Kidney (tissue), 14 donors: ENCODE measurements around the gene MPND. TPM values are rescaled to one million over a fixed set of nuclear protein-coding genes. Genes with fewer than 3 reads are reported as not detected.

Experiments
- DNase-seq, 5 donors: peaks; one replicate each; pipeline ENCODE4 v3.0.0-alpha.2; 2013 to 2020
- FAIRE-seq: peaks from 2 replicates; lab custom pipeline; 2012; peaks lifted over from hg19 to GRCh38; lab: Jason Lieb, UNC
- H3K27ac ChIP-seq, 2 donors: one replicate each; pipeline ENCODE4 v1.7.0; 2013; ENCODE audit warnings: low read depth in 2 of 2, low read length in 2 of 2, inconsistent platforms in 1 of 2
- H3K27me3 ChIP-seq: one replicate; pipeline ENCODE4 v1.7.1; 2013; ENCODE audit warnings: low read length, inconsistent platforms; ENCODE audit not compliant: control insufficient read depth, insufficient read depth
- H3K36me3 ChIP-seq, 3 donors: one replicate each; pipeline versions ENCODE4 v1.7.0 to v1.7.1; 2013; ENCODE audit warnings: low read length in 3 of 3, control low read depth in 1 of 3, inconsistent platforms in 1 of 3; ENCODE audit not compliant: insufficient read depth in 3 of 3, control insufficient read depth in 2 of 3
- H3K4me1 ChIP-seq, 3 donors: one replicate each; pipeline versions ENCODE4 v1.7.0 to v1.7.1; 2013; ENCODE audit warnings: low read length in 3 of 3, inconsistent platforms in 1 of 3, low read depth in 1 of 3; ENCODE audit not compliant: control insufficient read depth in 2 of 3, insufficient read depth in 2 of 3
- H3K4me3 ChIP-seq, 3 donors: one replicate each; pipeline versions ENCODE4 v1.7.0 to v1.8.1; 2013; ENCODE audit warnings: low read length in 3 of 3, control low read depth in 1 of 3, inconsistent platforms in 1 of 3
- H3K9ac ChIP-seq, 3 donors: one replicate each; pipeline versions ENCODE4 v1.7.0 to v1.7.1; 2013; ENCODE audit warnings: low read length in 3 of 3, control low read depth in 1 of 3, inconsistent platforms in 1 of 3
- H3K9me3 ChIP-seq, 3 donors: one replicate each; pipeline versions ENCODE4 v1.7.0 to v1.7.1; 2013; ENCODE audit warnings: low read length in 3 of 3, control low read depth in 1 of 3, inconsistent platforms in 1 of 3; ENCODE audit not compliant: control insufficient read depth in 2 of 3, insufficient read depth in 1 of 3
- intact Hi-C: fragments of 100-400 bp; cut with DNase I; formaldehyde crosslinking; loops from one replicate; pipeline ENCODE4 v1.11.1; 2022
- polyA plus RNA-seq: library from polyadenylated mRNA; stranded (reverse); fragments of 350-450 nt; fragmentation: Illumina TruSeq; extraction: RNeasy Lipid Tissue Mini Kit (QIAGEN cat#74804); gene quantifications from one replicate; pipeline ENCODE4 v1.2.3, GENCODE V29; 2014; ENCODE audit warnings: low read depth, low replicate concordance; ENCODE audit not compliant: insufficient read depth
- total RNA-seq: library from RNA; stranded (reverse); fragmentation: NEBNext Ultra II Directional; extraction: Animal tissue kit (Norgen Biotek cat#: 25700); gene quantifications from one replicate; pipeline ENCODE4 v1.2.1, GENCODE V29; 2021
- TF ChIP-seq, protein P1 (sequence below): IDR thresholded peaks from 3 replicates; pipeline ENCODE4 v1.5.1; 2012; ENCODE audit warnings: mild to moderate bottlenecking, moderate library complexity, borderline replicate concordance; ENCODE audit not compliant: insufficient read depth; ENCODE audit errors: extremely low read depth
- donor health status: control.
- donor health status: control.
- donor health status: control.
- donor health status: control.
- donor health status: control.
- donor health status: DM: yes; HTN: yes; CAD: no.
- donor health status: Normal renal cell carcinoma (clear cell type).

MPND gene
- total and polyA plus RNA-seq, 2 donors from 2014 or later: 24.1 to 43.5 TPM

DNA sequence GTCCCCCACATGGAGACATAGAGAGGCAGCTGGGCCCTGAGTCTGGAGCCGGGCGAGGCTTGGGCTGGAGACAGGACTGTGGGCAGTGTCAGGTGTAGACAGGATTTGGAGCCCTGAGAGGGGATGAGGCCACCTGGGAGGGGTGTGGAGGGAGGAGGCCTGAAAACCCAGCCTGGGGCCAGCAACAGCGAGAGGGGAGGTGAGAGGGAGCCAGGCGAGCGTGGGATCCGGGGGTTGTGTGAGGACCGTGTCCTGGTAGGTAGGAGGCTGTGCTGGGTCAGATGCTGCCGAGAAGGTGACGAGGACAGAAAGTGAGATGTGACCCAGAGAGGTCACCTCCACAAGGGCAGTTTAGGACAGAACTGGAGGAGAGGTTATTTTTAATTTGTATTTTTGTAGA is 7.4 kb downstream of the MPND start:
- DNase-seq (no peak), FAIRE-seq (no peak)
- Histone ChIP-seq H3K9ac (no peak overlapping the region), H3K36me3 (peaks cover 0 to 4% (median 2%) of the 10 kb centered on the region in 3 donors), H3K9me3 (no peaks in the 10 kb centered on the region), H3K27me3 (no peaks in the 10 kb centered on the region), H3K4me1 (no peaks in the 10 kb centered on the region), H3K4me3 (no peak overlapping the region), H3K27ac (no peak overlapping the region)
- intact Hi-C loops: no loop called here
- TF ChIP-seq, protein P1, sequence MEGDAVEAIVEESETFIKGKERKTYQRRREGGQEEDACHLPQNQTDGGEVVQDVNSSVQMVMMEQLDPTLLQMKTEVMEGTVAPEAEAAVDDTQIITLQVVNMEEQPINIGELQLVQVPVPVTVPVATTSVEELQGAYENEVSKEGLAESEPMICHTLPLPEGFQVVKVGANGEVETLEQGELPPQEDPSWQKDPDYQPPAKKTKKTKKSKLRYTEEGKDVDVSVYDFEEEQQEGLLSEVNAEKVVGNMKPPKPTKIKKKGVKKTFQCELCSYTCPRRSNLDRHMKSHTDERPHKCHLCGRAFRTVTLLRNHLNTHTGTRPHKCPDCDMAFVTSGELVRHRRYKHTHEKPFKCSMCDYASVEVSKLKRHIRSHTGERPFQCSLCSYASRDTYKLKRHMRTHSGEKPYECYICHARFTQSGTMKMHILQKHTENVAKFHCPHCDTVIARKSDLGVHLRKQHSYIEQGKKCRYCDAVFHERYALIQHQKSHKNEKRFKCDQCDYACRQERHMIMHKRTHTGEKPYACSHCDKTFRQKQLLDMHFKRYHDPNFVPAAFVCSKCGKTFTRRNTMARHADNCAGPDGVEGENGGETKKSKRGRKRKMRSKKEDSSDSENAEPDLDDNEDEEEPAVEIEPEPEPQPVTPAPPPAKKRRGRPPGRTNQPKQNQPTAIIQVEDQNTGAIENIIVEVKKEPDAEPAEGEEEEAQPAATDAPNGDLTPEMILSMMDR: no peak

DNA sequence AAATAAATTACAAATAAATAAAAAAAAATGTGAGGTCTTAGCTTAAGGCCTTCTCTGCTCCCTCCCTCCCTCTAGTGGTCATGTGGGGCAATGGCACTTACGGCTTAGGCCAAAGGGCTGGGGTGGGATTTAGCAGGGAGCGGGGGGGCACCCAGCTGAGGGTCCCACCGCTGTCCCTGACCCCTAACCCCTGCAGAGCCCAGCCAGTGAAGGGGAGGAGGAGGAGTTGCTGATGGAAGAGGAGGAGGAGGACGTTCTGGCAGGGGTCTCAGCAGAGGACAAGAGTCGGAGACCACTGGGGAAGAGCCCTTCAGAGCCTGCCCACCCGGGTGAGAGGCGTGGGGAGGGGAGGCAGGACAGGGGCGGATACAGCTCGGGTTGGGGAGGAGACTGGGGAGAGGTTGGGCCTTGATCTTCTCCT is 9.3 kb downstream of the MPND start:
- TF ChIP-seq, protein P1: peak; percentile 81
- DNase-seq (peak in 4 of 5 donors; percentile 58 to 84 (median 77)), FAIRE-seq (no peak)
- Histone ChIP-seq H3K4me3 (no peak overlapping the region), H3K27me3 (no peaks in the 10 kb centered on the region), H3K4me1 (no peaks in the 10 kb centered on the region), H3K27ac (no peak overlapping the region), H3K9me3 (no peaks in the 10 kb centered on the region), H3K36me3 (no peaks in the 10 kb centered on the region), H3K9ac (no peak overlapping the region)
- intact Hi-C loops: no loop called here

DNA sequence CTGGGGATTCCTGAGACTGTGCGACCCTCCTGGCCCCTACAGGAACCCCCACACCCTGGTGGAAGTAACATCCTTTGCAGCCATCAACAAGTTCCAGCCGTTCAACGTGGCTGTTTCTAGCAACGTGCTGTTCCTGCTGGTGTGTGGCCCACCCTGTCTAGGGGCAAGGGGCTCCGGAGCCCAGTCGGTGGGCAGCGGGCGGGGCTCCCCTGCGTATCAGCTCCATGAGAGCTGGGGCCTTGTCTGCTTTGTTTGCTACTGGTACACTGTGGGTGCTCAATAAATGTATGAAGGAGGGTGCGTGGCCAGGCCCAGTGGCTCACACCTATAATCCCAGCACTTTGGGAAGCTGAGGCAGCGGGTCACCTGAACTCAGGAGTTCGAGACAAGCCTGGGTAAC is 10.9 kb downstream of the MPND start:
- Histone ChIP-seq H3K27me3 (no peaks in the 10 kb centered on the region), H3K9ac (no peak overlapping the region), H3K36me3 (no peaks in the 10 kb centered on the region), H3K4me3 (no peak overlapping the region), H3K27ac (no peak overlapping the region), H3K9me3 (no peaks in the 10 kb centered on the region), H3K4me1 (no peaks in the 10 kb centered on the region)
- DNase-seq (no peak), FAIRE-seq (no peak)
- TF ChIP-seq, protein P1: no peak
- intact Hi-C loops: no loop called here

DNA sequence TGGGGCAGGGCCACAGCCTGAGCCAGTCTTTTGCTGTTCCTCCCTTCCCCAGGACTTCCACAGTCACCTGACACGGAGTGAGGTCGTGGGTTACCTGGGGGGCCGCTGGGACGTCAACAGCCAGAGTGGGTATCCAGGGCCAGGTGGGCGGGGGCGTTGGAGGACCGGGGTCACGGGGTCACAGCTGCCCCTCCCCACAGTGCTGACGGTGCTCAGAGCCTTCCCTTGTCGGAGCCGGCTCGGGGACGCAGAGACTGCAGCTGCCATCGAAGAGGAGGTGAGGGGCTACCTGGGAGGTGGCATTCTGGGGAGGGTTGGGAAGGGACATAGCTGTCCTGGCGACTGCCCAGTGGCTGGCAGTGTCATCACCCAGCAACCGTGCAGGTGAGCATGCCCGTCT is 11.5 kb downstream of the MPND start:
- H3K4me1 ChIP-seq: no peaks in the 10 kb centered on the region
- no peaks in the 10 kb centered on the region for H3K27me3 ChIP-seq
- intact Hi-C loops: no loop called here
- TF ChIP-seq, protein P1: no peak
- H3K4me3 ChIP-seq: no peak overlapping the region
- H3K36me3 ChIP-seq: peaks cover 0 to 3% (median 0%) of the 10 kb centered on the region in 3 donors
- no peak for FAIRE-seq
- H3K9ac ChIP-seq: no peak overlapping the region
- peak in 1 of 5 donors; percentile 50 for DNase-seq
- no peaks in the 10 kb centered on the region for H3K9me3 ChIP-seq
- no peak overlapping the region for H3K27ac ChIP-seq
